HEK293T (cell line): ENCODE measurements around the gene CLASP1.

ENCODE experiments used
- ARNT ChIP-seq: fragments of 450-650 bp; IDR thresholded peaks from 2 replicates; pipeline ENCODE4 v1.6.1; 2017; ENCODE audit warnings: mild to moderate bottlenecking
- BHLHE40 ChIP-seq: fragments of 450-650 bp; IDR thresholded peaks from 2 replicates; pipeline ENCODE4 v1.6.1; 2016; ENCODE audit warnings: mild to moderate bottlenecking, moderate library complexity, borderline replicate concordance
- CTBP1 ChIP-seq: fragments of 450-650 bp; IDR thresholded peaks from 2 replicates; pipeline ENCODE4 v1.6.1; 2016; ENCODE audit warnings: borderline replicate concordance
- SUZ12 ChIP-seq: fragments of 450-650 bp; IDR thresholded peaks from 2 replicates; pipeline ENCODE4 v1.6.1; 2016; ENCODE audit warnings: mild to moderate bottlenecking
- ZNF384 ChIP-seq: fragments of 450-650 bp; IDR thresholded peaks from 2 replicates; pipeline ENCODE4 v1.6.1; 2016

DNA sequence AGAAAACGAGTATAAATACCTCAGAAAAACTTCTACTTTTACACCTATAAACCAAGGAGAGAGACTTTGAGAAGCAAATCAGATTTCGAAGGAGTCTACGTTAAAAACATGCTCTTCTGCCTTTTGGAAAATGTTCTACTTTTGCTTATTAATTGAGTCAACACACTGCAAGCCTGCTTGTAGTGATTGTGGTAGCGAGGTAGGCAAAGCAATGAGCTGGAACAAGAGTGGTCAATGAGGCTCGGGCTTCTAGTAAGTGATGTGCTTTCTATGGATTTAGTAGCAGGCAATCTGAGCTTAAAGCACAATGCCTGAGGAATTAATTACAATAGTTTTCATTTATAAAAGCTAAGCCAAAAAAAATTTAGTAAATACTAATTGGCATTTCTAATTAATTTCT is 260.9 kb downstream of the CLASP1 start:
- no peak for TF ChIP-seq SUZ12
- TF ChIP-seq BHLHE40: no peak
- TF ChIP-seq ZNF384: no peak
- TF ChIP-seq CTBP1: no peak
- TF ChIP-seq ARNT: no peak
